Neural progenitor cell (in vitro differentiated cells): ENCODE results near the gene POR. TPM values are rescaled to one million over a fixed set of nuclear protein-coding genes. Genes with fewer than 3 reads are reported as not detected.

Experiments used
- DNase-seq: peaks from one replicate; pipeline ENCODE4 v3.0.0-alpha.2; 2016; ENCODE audit warnings: low spot score
- H2AFZ ChIP-seq: fragments of 200-600 bp; sonication (generic); replicated peaks from 2 replicates; pipeline ENCODE4 v1.6.1; 2016; ENCODE audit warnings: antibody characterized with exemption
- H3F3A ChIP-seq: fragments of 200-600 bp; sonication (generic); 2 replicates; pipeline ENCODE4 v1.6.1; 2016; ENCODE audit warnings: antibody characterized with exemption, low read depth
- H3K27ac ChIP-seq: fragments of 200-600 bp; sonication (generic); 2 replicates; pipeline ENCODE4 v1.5.1; 2016; ENCODE audit warnings: mild to moderate bottlenecking
- H3K27me3 ChIP-seq: fragments of 200-600 bp; sonication (generic); 2 replicates; pipeline ENCODE4 v1.6.1; 2016; ENCODE audit warnings: mild to moderate bottlenecking, moderate library complexity
- H3K36me3 ChIP-seq: fragments of 200-600 bp; sonication (generic); 2 replicates; pipeline ENCODE4 v1.5.1; 2016
- H3K4me1 ChIP-seq: fragments of 200-600 bp; sonication (generic); 2 replicates; pipeline ENCODE4 v1.6.1; 2016; ENCODE audit warnings: mixed run types
- H3K4me2 ChIP-seq: fragments of 200-600 bp; sonication (generic); 2 replicates; pipeline ENCODE4 v1.6.1; 2016
- H3K4me3 ChIP-seq: fragments of 200-600 bp; sonication (generic); 2 replicates; pipeline ENCODE4 v1.5.1; 2016
- H3K79me2 ChIP-seq: fragments of 200-600 bp; sonication (generic); 2 replicates; pipeline ENCODE4 v1.6.1; 2016; ENCODE audit warnings: low read depth
- H3K9ac ChIP-seq: fragments of 200-600 bp; sonication (generic); 2 replicates; pipeline ENCODE4 v1.6.1; 2016
- H3K9me3 ChIP-seq: fragments of 200-600 bp; sonication (generic); 2 replicates; pipeline ENCODE4 v1.5.1; 2016; ENCODE audit warnings: low read depth
- H4K20me1 ChIP-seq: fragments of 200-600 bp; sonication (generic); 2 replicates; pipeline ENCODE4 v1.6.1; 2016; ENCODE audit warnings: low read depth
- H3K27ac Mint-ChIP-seq: 3 replicates; pipeline ENCODE4 v1.8.0; 2021; ENCODE audit warnings: mixed read lengths
- H3K27me3 Mint-ChIP-seq: 2 replicates; pipeline ENCODE4 v1.8.0; 2022; ENCODE audit warnings: low read depth, mild to moderate bottlenecking, inconsistent platforms, moderate library complexity, mixed read lengths; ENCODE audit not compliant: insufficient read depth
- H3K36me3 Mint-ChIP-seq: 3 replicates; pipeline ENCODE4 v1.8.0; 2021; ENCODE audit warnings: mixed read lengths
- H3K4me1 Mint-ChIP-seq: 3 replicates; pipeline ENCODE4 v1.8.0; 2021; ENCODE audit warnings: mixed read lengths
- H3K4me3 Mint-ChIP-seq: 3 replicates; pipeline ENCODE4 v1.8.0; 2021; ENCODE audit warnings: mild to moderate bottlenecking, moderate library complexity, mixed read lengths
- H3K9me3 Mint-ChIP-seq: 3 replicates; pipeline ENCODE4 v1.8.0; 2020; ENCODE audit warnings: mixed read lengths
- CTCF ChIP-seq: fragments of 200-600 bp; sonication (generic); IDR thresholded peaks from 2 replicates; pipeline ENCODE4 v1.5.1; 2017; ENCODE audit warnings: antibody characterized with exemption, mild to moderate bottlenecking
- EZH2 ChIP-seq: fragments of 200-600 bp; sonication (generic); IDR thresholded peaks from 2 replicates; pipeline ENCODE4 v1.6.1; 2017; ENCODE audit warnings: antibody characterized with exemption, mild to moderate bottlenecking, moderate library complexity
- EZH2phosphoT487 ChIP-seq: fragments of 200-600 bp; sonication (generic); IDR thresholded peaks from 2 replicates; pipeline ENCODE4 v1.6.1; 2017; ENCODE audit warnings: antibody characterized with exemption
- total RNA-seq: library from RNA; depleted of rRNA; stranded (reverse); fragments of >200 nt; gene quantifications from 2 replicates; pipeline ENCODE4 v1.2.3, GENCODE V29; 2015; ENCODE audit warnings: low replicate concordance

POR gene
- total RNA-seq, 1 donor from 2014 or later = 38.6 TPM

GRCh38 chr7:75878769-75879611 lies 36.0 kb upstream of the POR start, which contains the start of gene RHBDD2:
Gene RHBDD2, plus strand, starts transcription at chr7:75879034. Its CDS starts 49 bp downstream, at chr7:75879083.
- Mint-ChIP-seq H3K4me1 (peaks cover 42% of the 10 kb centered on the region), H3K27me3 (peaks cover 5% of the 10 kb centered on the region), H3K4me3 (peak within 1 kb of the TSS; percentile 96), H3K36me3 (peaks cover 25% of the 10 kb centered on the region), H3K9me3 (no peaks in the 10 kb centered on the region), H3K27ac (peak within 1 kb of the TSS; percentile 94)
- H4K20me1 ChIP-seq = peaks cover 41% of the 10 kb centered on the region
- no peaks in the 10 kb centered on the region for H3K36me3 ChIP-seq
- H2AFZ ChIP-seq = peak within 1 kb of the TSS; percentile 45
- TF ChIP-seq CTCF (no peak), EZH2phosphoT487 (no peak), EZH2 (no peak)
- H3K79me2 ChIP-seq = peaks cover 41% of the 10 kb centered on the region
- H3K9ac ChIP-seq = peak within 1 kb of the TSS; percentile 83
- peak within 1 kb of the TSS; percentile 61 for H3K4me3 ChIP-seq
- DNase-seq = peak; percentile 97
- H3K27me3 ChIP-seq = no peaks in the 10 kb centered on the region
- H3K4me2 ChIP-seq = peak within 1 kb of the TSS; percentile 92
- H3K9me3 ChIP-seq = no peaks in the 10 kb centered on the region
- peaks cover 19% of the 10 kb centered on the region for H3F3A ChIP-seq
- peaks cover 18% of the 10 kb centered on the region for H3K4me1 ChIP-seq
- H3K27ac ChIP-seq = no peak within 1 kb of the TSS

- H3K4me3 Mint-ChIP-seq = peak overlapping the region; percentile 96
- Histone ChIP-seq H3K9me3 (no peaks in the 10 kb centered on the region), H3K4me3 (peak overlapping the region; percentile 61), H3K27me3 (no peaks in the 10 kb centered on the region), H3K4me2 (peak overlapping the region; percentile 92), H3K36me3 (no peaks in the 10 kb centered on the region), H3K27ac (no peak overlapping the region), H4K20me1 (peaks cover 49% of the 10 kb centered on the region), H3K4me1 (peaks cover 18% of the 10 kb centered on the region), H3K9ac (peak overlapping the region; percentile 83), H3K79me2 (peaks cover 41% of the 10 kb centered on the region), H3F3A (peaks cover 19% of the 10 kb centered on the region), H2AFZ (no peak overlapping the region)
- no peak for TF ChIP-seq EZH2
- no peak for TF ChIP-seq CTCF
- no peak for TF ChIP-seq EZH2phosphoT487
- H3K27me3 Mint-ChIP-seq = peaks cover 7% of the 10 kb centered on the region
- peak overlapping the region; percentile 88 for H3K27ac Mint-ChIP-seq
- H3K4me1 Mint-ChIP-seq = peaks cover 42% of the 10 kb centered on the region
- no peaks in the 10 kb centered on the region for H3K9me3 Mint-ChIP-seq
- peak; percentile 29 for DNase-seq
- peaks cover 32% of the 10 kb centered on the region for H3K36me3 Mint-ChIP-seq
These were observed 35.2 kb upstream of the POR start for GRCh38 chr7:75879771-75880184.

- no peak for TF ChIP-seq EZH2
- TF ChIP-seq CTCF = no peak
- TF ChIP-seq EZH2phosphoT487 = no peak
- peaks cover 32% of the 10 kb centered on the region for H3K36me3 Mint-ChIP-seq
These were observed 34.7 kb upstream of the POR start for GRCh38 chr7:75880242-75880641.

More at GRCh38 chr7:75880242-75880641, 34.7 kb upstream of the POR start:
- Histone ChIP-seq H3K79me2 (peaks cover 41% of the 10 kb centered on the region), H3K9ac (no peak overlapping the region), H3K27me3 (no peaks in the 10 kb centered on the region), H3F3A (peaks cover 19% of the 10 kb centered on the region), H2AFZ (no peak overlapping the region), H3K9me3 (no peaks in the 10 kb centered on the region), H3K4me2 (peak overlapping the region; percentile 92), H3K4me1 (peaks cover 18% of the 10 kb centered on the region), H4K20me1 (peaks cover 50% of the 10 kb centered on the region), H3K27ac (no peak overlapping the region), H3K36me3 (no peaks in the 10 kb centered on the region), H3K4me3 (peak overlapping the region; percentile 61)
- DNase-seq = no peak
- Mint-ChIP-seq H3K27me3 (peaks cover 7% of the 10 kb centered on the region), H3K4me1 (peaks cover 42% of the 10 kb centered on the region), H3K9me3 (no peaks in the 10 kb centered on the region), H3K27ac (no peak overlapping the region), H3K4me3 (peak overlapping the region; percentile 96)
